Heart left ventricle (tissue), 16 donors: ENCODE data around the gene CD8B. TPM values are rescaled to one million over a fixed set of nuclear protein-coding genes. Genes with fewer than 3 reads are reported as not detected.
A peak's percentile ranks its signal among the peaks of the same experiment; 100 is the strongest.

Source experiments
- ATAC-seq, 4 donors: fragments of 200-7000 bp; cut with Tn5 transposase; one replicate each; pipeline ENCODE4 v1.9.1; 2020 to 2022; ENCODE audit warnings: moderate library complexity in 4 of 4, mild to moderate bottlenecking in 3 of 4, moderate number of reproducible peaks in 1 of 4
- DNase-seq, 5 donors: peaks; one replicate each; pipeline ENCODE4 v3.0.0-alpha.2; 2020
- H3K27ac ChIP-seq, 12 donors: fragments of 200-600 bp; sonication (generic) in 4 of 12; one replicate each; pipeline versions ENCODE4 v1.5.0 to v1.8.0; 2016 to 2022; ENCODE audit warnings: mild to moderate bottlenecking in 2 of 12
- H3K27me3 ChIP-seq, 9 donors: fragments of 200-600 bp; sonication (generic) in 2 of 9; one replicate each; pipeline versions ENCODE4 v1.5.1 to v1.8.0; 2016 to 2022; ENCODE audit warnings: mild to moderate bottlenecking in 3 of 9
- H3K36me3 ChIP-seq, 9 donors: fragments of 200-600 bp; sonication (generic) in 2 of 9; one replicate each; pipeline versions ENCODE4 v1.5.0 to v1.8.0; 2018 to 2022; ENCODE audit warnings: mild to moderate bottlenecking in 2 of 9
- H3K4me1 ChIP-seq, 12 donors: fragments of 200-600 bp; sonication (generic) in 4 of 12; one replicate each; pipeline versions ENCODE4 v1.5.0 to v1.8.0; 2016 to 2022; ENCODE audit warnings: mild to moderate bottlenecking in 3 of 12
- H3K4me3 ChIP-seq, 12 donors: fragments of 200-600 bp; sonication (generic) in 4 of 12; one replicate each; pipeline versions ENCODE4 v1.5.0 to v1.8.0; 2017 to 2022; ENCODE audit warnings: mild to moderate bottlenecking in 9 of 12, moderate library complexity in 4 of 12
- H3K9me3 ChIP-seq, 12 donors: fragments of 200-600 bp; sonication (generic) in 4 of 12; one replicate each; pipeline versions ENCODE4 v1.5.0 to v1.8.0; 2016 to 2022; ENCODE audit warnings: mild to moderate bottlenecking in 1 of 12
- CTCF ChIP-seq, 12 donors: fragments of 200-600 bp; sonication (generic) in 4 of 12; IDR thresholded peaks; one replicate each; pipeline versions ENCODE4 v1.5.0 to v1.8.0; 2018 to 2022; ENCODE audit warnings: antibody characterized with exemption in 12 of 12, mild to moderate bottlenecking in 5 of 12
- POLR2A ChIP-seq, 2 donors: fragments of 450-650 bp; IDR thresholded peaks; one replicate each; pipeline ENCODE4 v1.6.1; 2017; ENCODE audit warnings: antibody characterized with exemption in 2 of 2, mild to moderate bottlenecking in 2 of 2, moderate library complexity in 2 of 2
- WGBS, 4 donors: extraction: QIAGEN DNeasy Blood & Tissue Kit in 2 of 4; methylation state at CpG; one replicate each; pipeline versions ENCODE4 v1.1.5 to v1.1.7; 2013 to 2018; 5-methylcytosine and 5-hydroxymethylcytosine counted together
- intact Hi-C, 10 donors: fragments of 100-400 bp; cut with DNase I; formaldehyde crosslinking; loops; one replicate each; pipeline versions ENCODE4 v1.11.1 to v1.14.2; 2022
- polyA plus RNA-seq, 2 donors: library from polyadenylated mRNA; stranded (reverse); fragments of 200-250 nt; gene quantifications; one replicate each; pipeline ENCODE4 v1.2.3, GENCODE V29; 2013
- total RNA-seq, 9 donors: library from RNA; depleted of rRNA in 2 of 9; stranded (reverse); fragments of >200 nt in 2 of 9; fragmentation: NEBNext Ultra II Directional in 3 of 9; extraction: Animal tissue kit (Norgen Biotek cat#: 25700) in 3 of 9; gene quantifications; one replicate each; pipeline versions ENCODE4 v1.1.0 to v1.2.4, GENCODE V29; 2016 to 2023
- donor health status: ischemic (EF 13 %, LVEDD 7.1; RV severe dilation, severe dysfunction).
- donor health status: healthy with polysubstance abuse.
- donor health status: DM: no; HTN: yes; CAD: no.
- donor health status: DM: no; HTN: no; CAD: no.
- donor health status: ischemic (EF 25% LVEDD 6.9; RV normal size, moderate dysfunction).
- donor health status: ischemic (EF 25% LVEDD 5.7; RV mildly dilated, moderate dysfunction).
- donor health status: healthy.
- donor health status: DM: yes; HTN: yes; CAD: no.
- donor health status: ischemic (EF 35%, LVEDD 5.7; RV mildly dilated, moderate dysfunction).
- donor health status: nonischemic (EF 11% LVEDD 7.7; RV severe dilation, severe dysfunction).
- donor health status: DM: yes; HTN: yes; CAD: no.
- donor health status: PGD.
- donor health status: ischemic (EF 29% LVEDD 5.4; RV normal size, mild dysfunction).
- donor health status: nonischemic (EF 23%, LVEDD 6.1; RV moderate dilation, normal function).

Gene CD8B
- total and polyA plus RNA-seq, 11 donors = 0.21 to 4.0 (median 1.0) TPM; not detected in 7

- ATAC-seq (no peak), DNase-seq (no peak)
- WGBS, 4 donors = 79 to 87% (median 85%) methylated on average over 2 of the region's 2 CpGs
- intact Hi-C loops = no loop called here
- TF ChIP-seq POLR2A (IDR thresholded peaks at IDR 0.05) (no peak), CTCF (IDR thresholded peaks at IDR 0.05) (no peak)
- no peak overlapping the region for H3K4me3 ChIP-seq
- peaks cover 0 to 19% (median 11%) of the 10 kb centered on the region in 12 donors for H3K9me3 ChIP-seq
- H3K27me3 ChIP-seq = peaks cover 0 to 5% (median 0%) of the 10 kb centered on the region in 9 donors
- no peaks in the 10 kb centered on the region for H3K36me3 ChIP-seq
- H3K27ac ChIP-seq = no peak overlapping the region
- no peaks in the 10 kb centered on the region for H3K4me1 ChIP-seq
Observed at GRCh38 chr2:86800856-86801567, 60.7 kb downstream of the CD8B start.

DNA sequence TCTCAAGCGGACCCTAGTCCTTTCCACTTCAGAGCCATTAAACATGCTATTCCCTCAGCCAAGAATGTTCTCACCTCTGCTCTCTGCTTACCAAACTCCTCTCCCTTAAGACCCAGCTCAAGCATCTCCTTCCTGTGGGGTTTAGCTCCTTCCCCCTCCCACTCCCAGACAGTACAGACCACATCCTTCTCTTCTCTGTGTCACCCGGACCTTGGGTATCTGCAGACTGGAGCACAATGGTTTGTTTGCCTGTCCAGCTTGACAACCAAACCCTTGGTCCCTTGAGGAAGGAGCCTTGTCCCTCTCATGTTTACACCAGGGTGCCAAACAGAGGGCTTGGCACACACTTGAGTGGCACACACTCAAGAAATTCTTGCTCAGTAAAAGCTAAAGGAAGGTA lies 66.8 kb downstream of the CD8B start:
- intact Hi-C loops = no loop called here
- Histone ChIP-seq H3K9me3 (peaks cover 0 to 28% (median 12%) of the 10 kb centered on the region in 12 donors), H3K4me3 (no peak overlapping the region), H3K27ac (no peak overlapping the region), H3K36me3 (no peaks in the 10 kb centered on the region), H3K27me3 (peaks cover 9 to 53% (median 38%) of the 10 kb centered on the region in 9 donors), H3K4me1 (peaks cover 0 to 19% (median 13%) of the 10 kb centered on the region in 12 donors)
- TF ChIP-seq POLR2A (IDR thresholded peaks at IDR 0.05) (no peak), CTCF (IDR thresholded peaks at IDR 0.05) (no peak)
- 71 to 83% (median 82%) methylated on average over 2 of the region's 2 CpGs for WGBS, 4 donors
- ATAC-seq (no peak), DNase-seq (no peak)

DNA sequence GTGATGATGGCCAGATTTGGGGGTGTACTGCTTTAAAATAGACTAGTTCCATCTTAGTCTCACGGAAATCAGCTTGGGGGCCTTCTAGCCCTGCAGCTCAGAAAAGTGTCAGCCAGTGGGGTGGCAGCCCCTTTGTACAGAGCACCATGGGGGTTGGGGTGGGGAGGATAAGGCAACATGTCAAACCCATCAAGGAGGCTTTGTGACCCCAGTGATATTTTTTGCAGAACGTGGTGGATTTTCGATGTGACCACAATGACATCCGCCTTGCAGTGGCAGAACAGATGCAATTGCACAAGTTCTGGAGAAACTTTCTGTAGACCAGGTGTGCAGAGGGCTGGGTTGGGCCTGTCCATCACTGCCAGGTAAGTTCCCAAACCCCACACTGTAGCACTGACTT lies 67.9 kb downstream of the CD8B start:
- Histone ChIP-seq H3K4me1 (peaks cover 0 to 30% (median 22%) of the 10 kb centered on the region in 12 donors), H3K4me3 (no peak overlapping the region), H3K36me3 (no peaks in the 10 kb centered on the region), H3K27me3 (peaks cover 16 to 64% (median 49%) of the 10 kb centered on the region in 9 donors), H3K9me3 (peaks cover 0 to 28% (median 12%) of the 10 kb centered on the region in 12 donors), H3K27ac (peak overlapping the region in 1 of 12 donors; percentile 55)
- intact Hi-C loops = no loop called here
- 80 to 92% (median 88%) methylated on average over 4 of the region's 4 CpGs for WGBS, 4 donors
- DNase-seq (no peak), ATAC-seq (no peak)
- TF ChIP-seq POLR2A (IDR thresholded peaks at IDR 0.05) (no peak), CTCF (IDR thresholded peaks at IDR 0.05) (no peak)

DNA sequence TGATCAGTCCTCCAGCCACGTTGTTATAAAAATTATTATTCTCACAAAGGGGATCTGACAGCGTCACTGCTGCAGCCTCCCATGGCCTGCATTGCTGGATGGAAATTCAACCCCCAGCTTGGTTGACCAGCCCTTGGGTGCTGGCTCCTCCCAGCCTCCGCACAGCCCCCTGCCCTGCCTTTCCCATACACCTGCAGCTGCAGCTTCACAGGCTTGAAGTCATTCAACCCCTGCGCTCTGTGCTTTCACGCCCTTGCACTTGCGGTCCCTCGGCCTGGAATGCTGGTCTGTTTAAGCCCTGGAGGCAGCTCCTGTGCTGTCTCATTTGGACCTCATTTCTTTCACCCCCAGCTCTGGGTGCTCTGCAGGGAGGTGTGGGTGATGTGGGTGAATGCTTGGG lies 70.1 kb downstream of the CD8B start:
- peaks cover 0 to 14% (median 8%) of the 10 kb centered on the region in 12 donors for H3K9me3 ChIP-seq
- H3K27ac ChIP-seq = peak overlapping the region in 1 of 12 donors; percentile 55
- intact Hi-C loops = no loop called here
- peak overlapping the region in 2 of 12 donors; percentile 34 to 51 for H3K4me3 ChIP-seq
- peaks cover 16 to 63% (median 49%) of the 10 kb centered on the region in 9 donors for H3K27me3 ChIP-seq
- no peak for ATAC-seq
- TF ChIP-seq CTCF (IDR thresholded peaks at IDR 0.05) (no peak), POLR2A (IDR thresholded peaks at IDR 0.05) (no peak)
- DNase-seq = no peak
- H3K36me3 ChIP-seq = no peaks in the 10 kb centered on the region
- WGBS, 4 donors = 61 to 73% (median 62%) methylated on average over 7 of the region's 7 CpGs
- H3K4me1 ChIP-seq = peaks cover 0 to 46% (median 31%) of the 10 kb centered on the region in 12 donors
